ENCODE measurements around the gene PTTG1IP. TPM values are rescaled to one million over a fixed set of nuclear protein-coding genes. Genes with fewer than 3 reads are reported as not detected.

Gene PTTG1IP
- total RNA-seq, 1 experiment from 2014 or later, result 96.0 TPM

DNA sequence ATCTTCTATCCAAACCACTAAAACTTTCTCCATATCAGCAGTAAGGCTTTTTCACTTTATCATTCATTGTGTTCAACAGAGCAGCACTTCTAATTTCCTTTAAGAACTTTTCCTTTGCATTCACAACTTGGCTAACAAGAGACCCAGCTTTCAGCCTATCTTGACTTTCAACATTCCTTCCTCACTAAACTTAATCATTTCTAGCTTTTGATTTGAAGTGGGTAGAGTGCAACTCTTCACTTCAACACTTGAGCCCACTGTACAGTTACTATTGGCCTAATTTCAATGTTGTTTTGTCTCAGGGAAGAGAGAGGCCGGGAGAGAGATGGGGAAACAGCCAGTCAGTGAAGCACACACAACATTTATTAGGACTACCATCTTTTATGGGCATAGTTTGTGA, 73.8 kb downstream of the PTTG1IP start (continued):
- TF ChIP-seq, protein P1, sequence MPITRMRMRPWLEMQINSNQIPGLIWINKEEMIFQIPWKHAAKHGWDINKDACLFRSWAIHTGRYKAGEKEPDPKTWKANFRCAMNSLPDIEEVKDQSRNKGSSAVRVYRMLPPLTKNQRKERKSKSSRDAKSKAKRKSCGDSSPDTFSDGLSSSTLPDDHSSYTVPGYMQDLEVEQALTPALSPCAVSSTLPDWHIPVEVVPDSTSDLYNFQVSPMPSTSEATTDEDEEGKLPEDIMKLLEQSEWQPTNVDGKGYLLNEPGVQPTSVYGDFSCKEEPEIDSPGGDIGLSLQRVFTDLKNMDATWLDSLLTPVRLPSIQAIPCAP (CRISPR knock-in tag; IDR thresholded peaks at IDR 0.05), result no peak
- TF ChIP-seq FOXP1 (CRISPR knock-in tag; IDR thresholded peaks at IDR 0.05; ENCODE audit: borderline replicate concordance), result no peak
- TF ChIP-seq SP1 (CRISPR knock-in tag; conservative IDR thresholded peaks at IDR 0.05), result no peak
- no peak for TF ChIP-seq ZNF396 (CRISPR knock-in tag; IDR thresholded peaks at IDR 0.05; ENCODE audit: borderline replicate concordance)
- TF ChIP-seq, protein P2, sequence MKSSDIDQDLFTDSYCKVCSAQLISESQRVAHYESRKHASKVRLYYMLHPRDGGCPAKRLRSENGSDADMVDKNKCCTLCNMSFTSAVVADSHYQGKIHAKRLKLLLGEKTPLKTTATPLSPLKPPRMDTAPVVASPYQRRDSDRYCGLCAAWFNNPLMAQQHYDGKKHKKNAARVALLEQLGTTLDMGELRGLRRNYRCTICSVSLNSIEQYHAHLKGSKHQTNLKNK (CRISPR knock-in tag; IDR thresholded peaks at IDR 0.05), result no peak
- TF ChIP-seq, protein P3, sequence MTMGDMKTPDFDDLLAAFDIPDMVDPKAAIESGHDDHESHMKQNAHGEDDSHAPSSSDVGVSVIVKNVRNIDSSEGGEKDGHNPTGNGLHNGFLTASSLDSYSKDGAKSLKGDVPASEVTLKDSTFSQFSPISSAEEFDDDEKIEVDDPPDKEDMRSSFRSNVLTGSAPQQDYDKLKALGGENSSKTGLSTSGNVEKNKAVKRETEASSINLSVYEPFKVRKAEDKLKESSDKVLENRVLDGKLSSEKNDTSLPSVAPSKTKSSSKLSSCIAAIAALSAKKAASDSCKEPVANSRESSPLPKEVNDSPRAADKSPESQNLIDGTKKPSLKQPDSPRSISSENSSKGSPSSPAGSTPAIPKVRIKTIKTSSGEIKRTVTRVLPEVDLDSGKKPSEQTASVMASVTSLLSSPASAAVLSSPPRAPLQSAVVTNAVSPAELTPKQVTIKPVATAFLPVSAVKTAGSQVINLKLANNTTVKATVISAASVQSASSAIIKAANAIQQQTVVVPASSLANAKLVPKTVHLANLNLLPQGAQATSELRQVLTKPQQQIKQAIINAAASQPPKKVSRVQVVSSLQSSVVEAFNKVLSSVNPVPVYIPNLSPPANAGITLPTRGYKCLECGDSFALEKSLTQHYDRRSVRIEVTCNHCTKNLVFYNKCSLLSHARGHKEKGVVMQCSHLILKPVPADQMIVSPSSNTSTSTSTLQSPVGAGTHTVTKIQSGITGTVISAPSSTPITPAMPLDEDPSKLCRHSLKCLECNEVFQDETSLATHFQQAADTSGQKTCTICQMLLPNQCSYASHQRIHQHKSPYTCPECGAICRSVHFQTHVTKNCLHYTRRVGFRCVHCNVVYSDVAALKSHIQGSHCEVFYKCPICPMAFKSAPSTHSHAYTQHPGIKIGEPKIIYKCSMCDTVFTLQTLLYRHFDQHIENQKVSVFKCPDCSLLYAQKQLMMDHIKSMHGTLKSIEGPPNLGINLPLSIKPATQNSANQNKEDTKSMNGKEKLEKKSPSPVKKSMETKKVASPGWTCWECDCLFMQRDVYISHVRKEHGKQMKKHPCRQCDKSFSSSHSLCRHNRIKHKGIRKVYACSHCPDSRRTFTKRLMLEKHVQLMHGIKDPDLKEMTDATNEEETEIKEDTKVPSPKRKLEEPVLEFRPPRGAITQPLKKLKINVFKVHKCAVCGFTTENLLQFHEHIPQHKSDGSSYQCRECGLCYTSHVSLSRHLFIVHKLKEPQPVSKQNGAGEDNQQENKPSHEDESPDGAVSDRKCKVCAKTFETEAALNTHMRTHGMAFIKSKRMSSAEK (CRISPR knock-in tag; IDR thresholded peaks at IDR 0.05; ENCODE audit: borderline replicate concordance), result no peak

Other genes with a start within 250 kb of the PTTG1IP start
- gene KRTAP10-9, start 246.6 kb downstream of the PTTG1IP start, total RNA-seq (2021), result not detected in 3 replicates
- gene KRTAP10-10, start 236.3 kb downstream of the PTTG1IP start, total RNA-seq (2021), result not detected in 3 replicates
- gene KRTAP10-11, start 227.3 kb downstream of the PTTG1IP start, total RNA-seq (2021), result not detected in 3 replicates
- 0.50 TPM in 1 of 3 replicates, not detected in the others for gene KRTAP12-4, start 219.0 kb downstream of the PTTG1IP start, total RNA-seq (2021)
- not detected in 3 replicates for gene KRTAP12-3, start 215.8 kb downstream of the PTTG1IP start, total RNA-seq (2021)
- gene KRTAP12-2, start 206.8 kb downstream of the PTTG1IP start, total RNA-seq (2021), result 0.25 TPM in 1 of 3 replicates, not detected in the others
- 0.63 to 2.5 TPM (median 1.0 TPM) in 3 replicates for gene KRTAP12-1, start 191.5 kb downstream of the PTTG1IP start, total RNA-seq (2021)
- not detected in 3 replicates for gene KRTAP10-12, start 176.5 kb downstream of the PTTG1IP start, total RNA-seq (2021)
- 2.1 to 2.9 TPM (median 2.7 TPM) in 3 replicates for gene TSPEAR, start 162.1 kb downstream of the PTTG1IP start, total RNA-seq (2021)
- 109 to 117 TPM (median 113 TPM) in 3 replicates for gene UBE2G2, start 71.9 kb downstream of the PTTG1IP start, total RNA-seq (2021)
- gene SUMO3, start 55.6 kb downstream of the PTTG1IP start, total RNA-seq (2021), result 81.7 to 86.3 TPM (median 85.4 TPM) in 3 replicates
- 1.0 to 1.5 TPM (median 1.5 TPM) in 3 replicates for gene ITGB2, start 47.2 kb upstream of the PTTG1IP start, total RNA-seq (2021)
- gene SLX9, start 66.3 kb upstream of the PTTG1IP start, total RNA-seq (2021), result 72.8 to 81.0 TPM (median 77.2 TPM) in 3 replicates
- 12.8 to 15.1 TPM (median 14.6 TPM) in 3 replicates for gene ADARB1, start 200.9 kb upstream of the PTTG1IP start, total RNA-seq (2021)